H1 (cell line): ENCODE measurements around the gene RENBP. TPM values are rescaled to one million over a fixed set of nuclear protein-coding genes. Genes with fewer than 3 reads are reported as not detected.

ENCODE experiments used
- CTCF ChIA-PET: fragments of 300-600 bp; sonication (Branson Sonifier 250); formaldehyde crosslinking; loops from one replicate; lab custom pipeline; 2021; ENCODE audit not compliant: partially characterized antibody; lab: Charles Lee
- POLR2A ChIA-PET: fragments of 300-600 bp; sonication (Branson Sonifier 250); formaldehyde crosslinking; loops from one replicate; lab custom pipeline; 2021; ENCODE audit warnings: inconsistent platforms; ENCODE audit not compliant: partially characterized antibody; lab: Charles Lee
- DNase-seq, 2 experiments: peaks; one replicate each; pipeline versions ENCODE4 v3.0.0 to v3.0.0-alpha.2; 2010 to 2022; ENCODE audit warnings: low spot score in 2 of 2, low read depth in 1 of 2, mixed read lengths in 1 of 2
- FAIRE-seq: peaks from 2 replicates; lab custom pipeline; 2011; peaks lifted over from hg19 to GRCh38; lab: Jason Lieb, UNC
- H2AFZ ChIP-seq: 2 replicates; pipeline ENCODE4 v1.8.1; 2012; ENCODE audit warnings: low read length, inconsistent platforms
- H2AK5ac ChIP-seq: 2 replicates; pipeline ENCODE4 v1.6.1; 2013; ENCODE audit warnings: low read depth, low read length
- H2BK120ac ChIP-seq: replicated peaks from 2 replicates; pipeline ENCODE3; 2013; ENCODE audit warnings: low read depth, low read length, inconsistent platforms
- H2BK12ac ChIP-seq: 2 replicates; pipeline ENCODE4 v1.6.1; 2013; ENCODE audit warnings: low read depth, low read length
- H2BK15ac ChIP-seq: 2 replicates; pipeline ENCODE4 v1.6.1; 2013; ENCODE audit warnings: low read length
- H2BK20ac ChIP-seq: 2 replicates; pipeline ENCODE4 v1.6.1; 2013; ENCODE audit warnings: low read length
- H2BK5ac ChIP-seq: 2 replicates; pipeline ENCODE4 v1.6.1; 2013; ENCODE audit warnings: low read depth, low read length
- H3K14ac ChIP-seq: 2 replicates; pipeline ENCODE4 v1.6.1; 2013; ENCODE audit warnings: inconsistent platforms; ENCODE audit not compliant: insufficient read length
- H3K18ac ChIP-seq: 2 replicates; pipeline ENCODE4 v1.6.1; 2013; ENCODE audit warnings: low read length; ENCODE audit errors: extremely low read depth
- H3K23ac ChIP-seq: 2 replicates; pipeline ENCODE4 v1.6.1; 2013; ENCODE audit warnings: inconsistent platforms; ENCODE audit not compliant: insufficient read length
- H3K23me2 ChIP-seq: 2 replicates; pipeline ENCODE4 v1.6.1; 2013; ENCODE audit warnings: low read depth, low read length
- H3K27ac ChIP-seq: 2 replicates; pipeline ENCODE4 v1.6.1; 2011; ENCODE audit warnings: low read depth, low read length, inconsistent platforms
- H3K27me3 ChIP-seq, 4 experiments: replicated peaks in 1 of 4; 1 replicate in 1 of 4; 2 replicates in 3 of 4; pipeline versions ENCODE4 v1.6.1 to v1.8.1; 2011 to 2013; ENCODE audit warnings: low read length in 3 of 4, mild to moderate bottlenecking in 3 of 4, inconsistent platforms in 2 of 4, mixed read lengths in 2 of 4, moderate library complexity in 1 of 4; ENCODE audit not compliant: control insufficient read depth in 3 of 4, insufficient read depth in 3 of 4; ENCODE audit errors: extremely low read depth in 1 of 4
- H3K36me3 ChIP-seq, 4 experiments: 2 replicates each; pipeline versions ENCODE4 v1.6.1 to v1.8.1; 2011 to 2013; ENCODE audit warnings: mild to moderate bottlenecking in 4 of 4, low read length in 3 of 4, moderate library complexity in 2 of 4, control low read depth in 1 of 4, inconsistent platforms in 1 of 4; ENCODE audit not compliant: insufficient read depth in 4 of 4, control insufficient read depth in 2 of 4
- H3K4ac ChIP-seq: replicated peaks from 2 replicates; pipeline ENCODE3; 2013; ENCODE audit warnings: low read length, low read depth, mixed read lengths, inconsistent platforms; ENCODE audit not compliant: insufficient read length
- H3K4me1 ChIP-seq, 4 experiments: replicated peaks in 1 of 4; 1 replicate in 1 of 4; 2 replicates in 3 of 4; pipeline versions ENCODE4 v1.6.1 to v1.8.1; 2011 to 2013; ENCODE audit warnings: low read length in 3 of 4, inconsistent platforms in 2 of 4, mixed read lengths in 1 of 4; ENCODE audit not compliant: insufficient read depth in 4 of 4, control insufficient read depth in 3 of 4
- H3K4me2 ChIP-seq, 2 experiments: 2 replicates each; pipeline versions ENCODE4 v1.6.1 to v1.8.1; 2011 to 2013; ENCODE audit warnings: low read depth in 2 of 2, low read length in 2 of 2, control low read depth in 1 of 2, inconsistent platforms in 1 of 2, mild to moderate bottlenecking in 1 of 2; ENCODE audit not compliant: insufficient read depth in 1 of 2
- H3K4me3 ChIP-seq, 4 experiments: fragments of 200-600, 300-600 bp in 1 of 4; sonication (generic), shearing (Covaris generic), sonication (Bioruptor Twin) in 1 of 4; 2 replicates each; pipeline versions ENCODE4 v1.5.1 to v1.8.1; 2011 to 2016; ENCODE audit warnings: low read length in 4 of 4, low read depth in 3 of 4, control low read depth in 2 of 4, inconsistent platforms in 2 of 4, mild to moderate bottlenecking in 2 of 4, mixed read lengths in 1 of 4, moderate library complexity in 1 of 4; ENCODE audit not compliant: insufficient read depth in 2 of 4; ENCODE audit errors: extremely low read depth in 1 of 4
- H3K56ac ChIP-seq: replicated peaks from 2 replicates; pipeline ENCODE3; 2013; ENCODE audit warnings: low read depth, mild to moderate bottlenecking, mixed read lengths, low read length, inconsistent platforms; ENCODE audit not compliant: insufficient read length
- H3K79me1 ChIP-seq: 2 replicates; pipeline ENCODE4 v1.6.1; 2013; ENCODE audit warnings: low read depth, low read length, control low read depth
- H3K79me2 ChIP-seq, 2 experiments: 2 replicates each; pipeline versions ENCODE4 v1.6.1 to v1.8.1; 2012 to 2013; ENCODE audit warnings: low read length in 2 of 2, mild to moderate bottlenecking in 2 of 2, inconsistent platforms in 1 of 2; ENCODE audit not compliant: insufficient read depth in 2 of 2, control insufficient read depth in 1 of 2
- H3K9ac ChIP-seq, 4 experiments: replicated peaks in 1 of 4; 1 replicate in 1 of 4; 2 replicates in 3 of 4; pipeline versions ENCODE4 v1.6.1 to v1.8.1; 2011 to 2013; ENCODE audit warnings: low read depth in 3 of 4, low read length in 3 of 4, control low read depth in 2 of 4, mild to moderate bottlenecking in 2 of 4, moderate library complexity in 2 of 4, inconsistent platforms in 1 of 4; ENCODE audit errors: extremely low read depth in 1 of 4
- H3K9me3 ChIP-seq, 2 experiments: 2 replicates each; pipeline versions ENCODE4 v1.6.1 to v1.8.1; 2012 to 2013; ENCODE audit warnings: mild to moderate bottlenecking in 2 of 2, moderate library complexity in 2 of 2, control low read depth in 1 of 2, inconsistent platforms in 1 of 2, low read depth in 1 of 2, low read length in 1 of 2, mixed read lengths in 1 of 2; ENCODE audit not compliant: insufficient read depth in 2 of 2
- H4K20me1 ChIP-seq, 2 experiments: replicated peaks in 1 of 2; 2 replicates each; pipeline versions ENCODE3 to v1.8.1; 2011 to 2013; ENCODE audit warnings: inconsistent platforms in 2 of 2, low read length in 2 of 2, mild to moderate bottlenecking in 1 of 2; ENCODE audit not compliant: insufficient read depth in 2 of 2, control insufficient read depth in 1 of 2
- H4K5ac ChIP-seq: 2 replicates; pipeline ENCODE4 v1.6.1; 2013; ENCODE audit warnings: low read length, low read depth, mixed read lengths, inconsistent platforms; ENCODE audit not compliant: insufficient read length
- H4K8ac ChIP-seq: 2 replicates; pipeline ENCODE4 v1.8.0; 2013; ENCODE audit warnings: mild to moderate bottlenecking, moderate library complexity, low read length, inconsistent platforms; ENCODE audit not compliant: insufficient read depth; ENCODE audit errors: extremely low read depth
- H4K91ac ChIP-seq: replicated peaks from 2 replicates; pipeline ENCODE3; 2013; ENCODE audit warnings: low read length, mixed read lengths, inconsistent platforms; ENCODE audit not compliant: insufficient read length
- ASH2L ChIP-seq: fragments of 200-600, 300-600 bp; sonication (generic); IDR thresholded peaks from one replicate; pipeline ENCODE4 v1.7.1; 2017; ENCODE audit warnings: low read length
- BCL11A ChIP-seq, 2 experiments: IDR thresholded peaks; one replicate each; pipeline ENCODE4 v1.6.1; 2011; ENCODE audit warnings: low read depth in 2 of 2, low read length in 2 of 2, mild to moderate bottlenecking in 2 of 2
- BRCA1 ChIP-seq: IDR thresholded peaks from 2 replicates; pipeline ENCODE4 v1.6.1; 2012; ENCODE audit warnings: low read depth, low read length, improper control_type of control experiment
- JUN ChIP-seq: IDR thresholded peaks from 2 replicates; pipeline ENCODE4 v1.6.1; 2011; ENCODE audit warnings: low read depth, mild to moderate bottlenecking, improper control_type of control experiment, low read length
- KDM4A ChIP-seq: IDR thresholded peaks from one replicate; pipeline ENCODE4 v1.7.1; 2012; ENCODE audit warnings: low read depth, mild to moderate bottlenecking, moderate library complexity, low read length, inconsistent platforms; ENCODE audit not compliant: severe bottlenecking
- KDM5A ChIP-seq: fragments of 200-600 bp; IDR thresholded peaks from 2 replicates; pipeline ENCODE4 v1.7.1; 2012; ENCODE audit warnings: mild to moderate bottlenecking, low read length, inconsistent platforms, mixed read lengths
- POLR2AphosphoS5 ChIP-seq: IDR thresholded peaks from 2 replicates; pipeline ENCODE4 v1.6.1; 2011; ENCODE audit warnings: low read depth, low read length
- POU5F1 ChIP-seq: IDR thresholded peaks from 2 replicates; pipeline ENCODE4 v1.6.1; 2011; ENCODE audit warnings: low read depth, mild to moderate bottlenecking, low read length, moderate library complexity
- SAP30 ChIP-seq: fragments of 300-600 bp; sonication (generic); IDR thresholded peaks from 2 replicates; pipeline ENCODE4 v1.7.1; 2012; ENCODE audit warnings: low read length, moderate library complexity, mild to moderate bottlenecking, inconsistent platforms; ENCODE audit not compliant: insufficient read depth, insufficient replicate concordance
- SP1 ChIP-seq: IDR thresholded peaks from 2 replicates; pipeline ENCODE4 v1.6.1; 2011; ENCODE audit warnings: low read depth, low read length
- SP4 ChIP-seq: IDR thresholded peaks from 2 replicates; pipeline ENCODE4 v1.6.1; 2012; ENCODE audit warnings: low read length, inconsistent platforms
- SRF ChIP-seq: IDR thresholded peaks from 2 replicates; pipeline ENCODE4 v1.6.1; 2011; ENCODE audit warnings: mild to moderate bottlenecking, low read depth, low read length, moderate library complexity
- SUZ12 ChIP-seq: fragments of 200-600 bp; sonication (generic); IDR thresholded peaks from 2 replicates; pipeline ENCODE4 v1.6.1; 2012; ENCODE audit warnings: mild to moderate bottlenecking, inconsistent platforms, low read length, moderate library complexity, mixed read lengths
- TAF7 ChIP-seq: optimal IDR thresholded peaks from 2 replicates; pipeline ENCODE3; 2011; ENCODE audit warnings: low read depth, mild to moderate bottlenecking, inconsistent platforms, low read length, moderate library complexity, borderline replicate concordance
- TEAD4 ChIP-seq: IDR thresholded peaks from 2 replicates; pipeline ENCODE4 v1.6.1; 2012; ENCODE audit warnings: low read depth, low read length, inconsistent platforms, mixed read lengths
- WGBS, 2 experiments: shearing (Covaris generic) in 1 of 2; methylation state at CpG; one replicate each; pipeline versions ENCODE4 v1.1.6 to v1.1.7; 2013 to 2015; ENCODE audit warnings: low lambda C conversion rate in 2 of 2, mixed read lengths in 2 of 2, inconsistent platforms in 1 of 2, low coverage in 1 of 2, missing lambda C conversion rate in 1 of 2; ENCODE audit not compliant: insufficient replicate concordance in 2 of 2, insufficient coverage in 1 of 2, insufficient read length in 1 of 2; ENCODE audit errors: extremely low coverage in 1 of 2, missing lambda C conversion rate in 1 of 2; 5-methylcytosine and 5-hydroxymethylcytosine counted together
- polyA plus RNA-seq, 7 experiments: library from polyadenylated mRNA; depleted of rRNA in 3 of 7; stranded (reverse) in 5 of 7; unstranded in 2 of 7; fragments of >200 nt in 5 of 7; fragments of 200-250 nt in 2 of 7; gene quantifications; 1 replicate in 5 of 7; 2 replicates in 1 of 7; 4 replicates in 1 of 7; pipeline versions ENCODE4 v1.2.1 to v1.2.3, GENCODE V29; 2011 to 2013; ENCODE audit warnings: missing spikeins in 2 of 7, mixed read lengths in 2 of 7
- total RNA-seq: library from RNA; stranded (reverse); fragmentation: NEBNext Ultra II Directional; extraction: Animal tissue kit (Norgen Biotek cat#: 25700); gene quantifications from 2 replicates; pipeline ENCODE4 v1.2.1, GENCODE V29; 2021

Gene RENBP
- total and polyA plus RNA-seq, 2 of the 8 experiments (the other 6 are each of a cell fraction or from before 2014, with no cell fraction given) = 12.4 to 21.8 TPM

GRCh38 chrX:153931748-153932147 is 12.7 kb downstream of the RENBP start:
- Histone ChIP-seq H2BK12ac (no peak overlapping the region), H3K79me1 (no peaks in the 10 kb centered on the region), H3K4me3 (no peak overlapping the region), H4K20me1 (peaks cover 0 to 3% of the 10 kb centered on the region in 2 experiments), H2AK5ac (no peak overlapping the region), H3K18ac (no peak overlapping the region), H3K4me2 (no peak overlapping the region), H3K9me3 (no peaks in the 10 kb centered on the region), H4K91ac (no peak overlapping the region), H2BK5ac (no peak overlapping the region), H2BK15ac (no peak overlapping the region), H3K27ac (no peak overlapping the region), H3K14ac (no peak overlapping the region), H3K23ac (no peak overlapping the region), H3K9ac (no peak overlapping the region), H3K4ac (no peak overlapping the region), H3K27me3 (no peaks in the 10 kb centered on the region), H4K8ac (no peak overlapping the region), H2BK120ac (no peak overlapping the region), H2AFZ (no peak overlapping the region), H3K4me1 (peaks cover 0 to 17% (median 10%) of the 10 kb centered on the region in 4 experiments; a peak in 6 of 7 replicates), H2BK20ac (no peak overlapping the region), H3K36me3 (peaks cover 0 to 10% (median 4%) of the 10 kb centered on the region in 4 experiments; a peak in 2 of 8 replicates), H3K23me2 (peaks cover 11% of the 10 kb centered on the region; the same call in 1 of the 2 replicates), H3K56ac (no peak overlapping the region), H3K79me2 (peaks cover 0 to 13% of the 10 kb centered on the region in 2 experiments; a peak in 2 of 4 replicates), H4K5ac (no peak overlapping the region)
- DNase-seq = no peak
- ChIA-PET CTCF (interaction anchor here (1.4 to 19.6 kb wide), 2 partner anchors 9 to 17 kb away, joined by 7 to 272 read pairs; partner anchors contain the start of gene RENBP), POLR2A (interaction anchor here (14.9 kb wide), 1 partner anchor 10 kb away, joined by 231 read pairs; the partner anchor contains the start of genes NAA10 and RENBP)
- 92% methylated on average over 6 of the region's 13 CpGs; no CpG with 5 or more reads in 1 of the 2 experiments for WGBS, 2 experiments
- no peak for FAIRE-seq
- TF ChIP-seq TAF7 (no peak), BRCA1 (no peak), TEAD4 (no peak), POLR2AphosphoS5 (no peak), BCL11A (IDR thresholded peaks at IDR 0.05; ENCODE audit: low read depth in 2 of 2, low read length in 2 of 2) (no peak), SP4 (no peak), SRF (no peak), POU5F1 (no peak), SAP30 (no peak), KDM5A (no peak), ASH2L (no peak), SUZ12 (no peak), KDM4A (no peak), SP1 (no peak), JUN (no peak)
